Measurements from ENCODE around the gene HERC4. TPM values are rescaled to one million over a fixed set of nuclear protein-coding genes. Genes with fewer than 3 reads are reported as not detected.
A peak's percentile ranks its signal among the peaks of the same experiment; 100 is the strongest.

The HERC4 gene
- total and polyA plus RNA-seq, 2 donors (not counting 3 experiments of a cell fraction or from before 2014, with no cell fraction given) = 10.6 to 73.7 TPM

GRCh38 chr10:68096913-68097516, 21.9 kb upstream of the HERC4 start:
- H3K27ac ChIP-seq (ENCODE audit: insufficient read depth, low read depth, low read length) = peak overlapping the region; percentile 42
- no peak overlapping the region for H3K9ac ChIP-seq (replicated peaks; ENCODE audit: extremely low read depth, insufficient read depth, low read length)
- DNase-seq (ENCODE audit: low read depth, low spot score) (peak; percentile 89), FAIRE-seq (peak; percentile 92)
- dilution Hi-C loops (cut with MboI; ENCODE audit: extremely low pct_ligation_motif_present, low sequenced_read_pairs) (no loop called here), intact Hi-C loops (cut with micrococcal nuclease) (loop anchor here (1.0 kb wide), 1 partner anchor 39 kb away; no protein-coding TSS in a partner anchor)
- no peaks in the 10 kb centered on the region for H3K9me1 ChIP-seq (replicated peaks; ENCODE audit: control insufficient read depth, extremely low read depth, insufficient read depth, low read length)
- H3K36me3 ChIP-seq (ENCODE audit: control insufficient read depth in 2 of 2, extremely low read depth in 1 of 2, insufficient read depth in 2 of 2, low read length in 2 of 2) = no peaks in the 10 kb centered on the region
- peaks cover 27% of the 10 kb centered on the region for H3K4me1 ChIP-seq (ENCODE audit: control insufficient read depth, extremely low read depth, insufficient read depth, low read length)
- no peak overlapping the region for H3K4me3 ChIP-seq (replicated peaks in 1 of 3; ENCODE audit: insufficient read depth in 1 of 3, low read depth in 1 of 3, low read length in 3 of 3)
- TF ChIP-seq FOS (IDR thresholded peaks at IDR 0.05; ENCODE audit: borderline replicate concordance, insufficient read depth, low read length) (peak; percentile 97), POLR2AphosphoS5 (IDR thresholded peaks at IDR 0.05; ENCODE audit: insufficient read depth, low read depth, low read length) (peak; percentile 65), GATA2 (IDR thresholded peaks at IDR 0.05; ENCODE audit: insufficient read depth, insufficient read length, low read depth, low read length) (peak; percentile 54), JUN (IDR thresholded peaks at IDR 0.05; ENCODE audit: borderline replicate concordance, insufficient read depth, insufficient read length, low read depth) (peak; percentile 40), CTCF (IDR thresholded peaks at IDR 0.05; ENCODE audit: extremely low read depth in 1 of 2, insufficient read depth in 1 of 2, low read depth in 1 of 2, low read length in 2 of 2) (no peak)
- no peaks in the 10 kb centered on the region for H4K20me1 ChIP-seq (replicated peaks; ENCODE audit: control insufficient read depth, extremely low read depth, insufficient read depth, low read length)
- H3K27me3 ChIP-seq (ENCODE audit: control insufficient read depth in 2 of 2, insufficient read depth in 2 of 2, low read length in 2 of 2) = no peaks in the 10 kb centered on the region
- POLR2A ChIA-PET = no interaction called here
- no TSS peak for BruUV-seq (replicated peaks)
- H3K9me3 ChIP-seq (replicated peaks; ENCODE audit: control insufficient read depth, insufficient read depth, low read length) = no peaks in the 10 kb centered on the region
- CTCF ChIA-PET = interaction anchor here (0.9 to 2.7 kb wide), 10 partner anchors 10 to 242 kb away, joined by 3 to 12 read pairs (median 4); no protein-coding TSS in a partner anchor
- H3K4me2 ChIP-seq (ENCODE audit: insufficient read depth, low read length) = no peak overlapping the region
- no peaks in the 10 kb centered on the region for H3K79me2 ChIP-seq (ENCODE audit: control insufficient read depth, insufficient read depth, low read length)
- H2AFZ ChIP-seq (ENCODE audit: low read depth, low read length) = no peak overlapping the region

All from endothelial cell of umbilical vein (primary cell).